Heart left ventricle (tissue), 13 donors: ENCODE measurements around the gene FRS2.

ENCODE experiments used
- CTCF ChIP-seq, 12 donors: fragments of 200-600 bp; sonication (generic) in 4 of 12; IDR thresholded peaks; one replicate each; pipeline versions ENCODE4 v1.5.0 to v1.8.0; 2018 to 2022; ENCODE audit warnings: antibody characterized with exemption in 12 of 12, mild to moderate bottlenecking in 5 of 12
- POLR2A ChIP-seq, 2 donors: fragments of 450-650 bp; IDR thresholded peaks; one replicate each; pipeline ENCODE4 v1.6.1; 2017; ENCODE audit warnings: antibody characterized with exemption in 2 of 2, mild to moderate bottlenecking in 2 of 2, moderate library complexity in 2 of 2
- donor health status: ischemic (EF 13 %, LVEDD 7.1; RV severe dilation, severe dysfunction).
- donor health status: DM: no; HTN: yes; CAD: no.
- donor health status: DM: no; HTN: no; CAD: no.
- donor health status: ischemic (EF 25% LVEDD 6.9; RV normal size, moderate dysfunction).
- donor health status: ischemic (EF 25% LVEDD 5.7; RV mildly dilated, moderate dysfunction).
- donor health status: ischemic (EF 35%, LVEDD 5.7; RV mildly dilated, moderate dysfunction).
- donor health status: nonischemic (EF 11% LVEDD 7.7; RV severe dilation, severe dysfunction).
- donor health status: DM: yes; HTN: yes; CAD: no.
- donor health status: PGD.
- donor health status: ischemic (EF 29% LVEDD 5.4; RV normal size, mild dysfunction).
- donor health status: nonischemic (EF 23%, LVEDD 6.1; RV moderate dilation, normal function).

GRCh38 chr12:69517406-69517805, 47.2 kb downstream of the FRS2 start:
- TF ChIP-seq POLR2A (IDR thresholded peaks at IDR 0.05), result no peak
- TF ChIP-seq CTCF (IDR thresholded peaks at IDR 0.05), result no peak
